Measurements from ENCODE around the gene LDB2.

The LDB2 gene

GRCh38 chr4:16794816-16795445, 103.5 kb downstream of the LDB2 start:
- DNase-seq, result peak; percentile 7

DNA sequence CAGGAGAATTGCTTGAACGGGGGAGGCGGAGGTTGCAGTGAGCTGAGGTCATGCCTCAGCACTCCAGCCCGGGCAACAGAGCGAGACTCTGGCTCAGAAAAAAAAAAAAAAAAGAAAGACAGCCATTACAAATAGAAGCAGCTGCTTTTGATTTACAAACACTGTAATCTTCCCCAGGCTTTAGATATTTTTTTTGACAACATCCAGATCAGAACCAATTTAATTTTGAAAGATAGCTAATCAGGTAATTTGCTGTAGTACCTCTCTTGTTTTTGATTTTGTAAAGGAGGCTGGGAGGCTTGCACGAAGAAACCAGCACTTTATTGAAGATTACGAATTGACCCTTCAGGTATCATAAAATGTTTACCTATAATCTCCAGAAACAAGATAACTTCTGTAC, 107.0 kb downstream of the LDB2 start:
- no peak for DNase-seq

- DNase-seq, result no peak
Observed at GRCh38 chr4:16790508-16790907, 107.9 kb downstream of the LDB2 start.

- no peak for DNase-seq
Observed at GRCh38 chr4:16788868-16789267, 109.6 kb downstream of the LDB2 start.

DNA sequence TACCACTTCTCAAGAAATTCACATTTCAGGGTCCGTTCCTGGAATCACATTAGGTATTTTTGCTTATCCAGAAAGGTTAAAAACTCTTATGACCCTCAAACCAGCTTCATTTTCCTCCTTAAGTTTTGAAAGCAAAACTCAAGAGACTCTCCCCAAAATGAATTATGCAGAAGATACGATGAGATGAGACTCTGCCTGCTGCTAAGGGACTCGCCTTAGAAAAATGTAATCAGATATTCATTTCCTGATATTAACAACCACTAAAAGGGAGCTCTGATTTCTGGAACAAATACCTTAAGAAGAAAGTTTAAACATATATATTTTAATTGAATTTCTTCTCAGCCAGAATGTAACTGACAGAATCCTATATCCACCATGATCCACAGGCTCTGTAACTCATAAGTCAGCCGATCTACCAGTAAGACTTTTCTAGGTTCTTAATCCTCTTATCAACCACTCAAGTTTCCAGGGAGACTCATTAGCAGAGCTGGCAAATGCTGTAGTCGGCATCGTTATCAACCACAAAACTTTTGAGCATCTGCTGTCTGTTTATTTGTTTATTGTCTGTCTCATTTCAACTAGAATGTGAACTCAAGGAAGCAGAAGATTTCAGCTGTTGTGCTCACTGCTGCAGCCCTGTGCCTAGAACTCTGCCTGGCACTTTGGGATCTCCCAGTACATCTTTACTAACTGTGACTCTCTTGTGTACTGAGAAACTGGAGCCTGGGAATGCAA, 112.5 kb downstream of the LDB2 start:
- no peak for DNase-seq

GRCh38 chr4:16783119-16783518, 115.3 kb downstream of the LDB2 start:
- no peak for DNase-seq

GRCh38 chr4:16779028-16779675, 119.3 kb downstream of the LDB2 start:
- no peak for DNase-seq

GRCh38 chr4:16777726-16778125, 120.7 kb downstream of the LDB2 start:
- no peak for DNase-seq

GRCh38 chr4:16775411-16776154, 122.9 kb downstream of the LDB2 start:
- no peak for DNase-seq

DNA sequence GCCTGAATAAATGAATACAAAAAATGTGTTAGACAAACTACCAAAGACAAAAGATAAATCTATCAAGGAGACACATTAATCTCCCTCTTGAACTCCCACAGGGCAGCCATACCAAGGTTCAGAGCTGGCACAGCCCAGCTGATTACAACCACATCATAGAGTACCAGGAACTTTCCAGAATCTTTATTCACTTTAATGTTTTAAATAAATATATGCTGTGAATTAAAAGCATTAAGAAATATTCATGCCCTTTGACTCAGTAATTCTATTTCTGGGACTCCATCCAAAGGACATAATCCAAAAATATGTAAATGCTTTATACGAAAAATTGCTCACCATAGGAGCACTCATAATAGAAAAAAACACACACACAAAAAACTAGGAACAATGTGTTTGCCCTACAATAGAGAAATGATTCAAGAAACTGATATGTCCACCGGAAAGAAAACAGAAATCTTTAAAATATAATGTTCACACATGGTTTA, 126.0 kb downstream of the LDB2 start:
- no peak for DNase-seq

DNA sequence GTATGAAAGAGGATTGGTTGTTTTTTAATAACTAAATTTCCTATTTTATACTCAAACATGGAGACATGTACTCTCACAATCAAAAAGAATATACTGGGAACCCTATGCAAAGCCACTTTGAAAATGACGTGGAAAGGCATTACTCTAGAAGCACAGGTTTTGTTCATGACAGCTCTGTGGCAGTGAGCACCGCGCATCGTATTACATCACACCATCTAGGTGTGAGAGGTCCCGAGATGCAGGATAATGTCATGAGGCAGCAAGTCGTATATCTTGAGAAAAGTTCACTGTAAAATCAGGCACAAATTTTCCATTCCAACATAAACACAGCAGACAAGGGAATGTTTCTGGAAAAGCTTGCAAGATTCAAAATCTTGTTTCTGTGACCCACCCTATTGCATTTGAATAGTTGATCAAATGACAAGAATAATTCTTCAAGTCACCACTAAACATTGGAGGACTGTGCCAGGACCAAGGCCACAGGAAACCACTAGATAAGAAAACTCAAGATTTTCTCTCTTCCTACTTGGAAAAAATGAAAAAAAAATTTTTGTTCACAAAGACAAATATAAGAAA, 127.6 kb downstream of the LDB2 start:
- no peak for DNase-seq

DNA sequence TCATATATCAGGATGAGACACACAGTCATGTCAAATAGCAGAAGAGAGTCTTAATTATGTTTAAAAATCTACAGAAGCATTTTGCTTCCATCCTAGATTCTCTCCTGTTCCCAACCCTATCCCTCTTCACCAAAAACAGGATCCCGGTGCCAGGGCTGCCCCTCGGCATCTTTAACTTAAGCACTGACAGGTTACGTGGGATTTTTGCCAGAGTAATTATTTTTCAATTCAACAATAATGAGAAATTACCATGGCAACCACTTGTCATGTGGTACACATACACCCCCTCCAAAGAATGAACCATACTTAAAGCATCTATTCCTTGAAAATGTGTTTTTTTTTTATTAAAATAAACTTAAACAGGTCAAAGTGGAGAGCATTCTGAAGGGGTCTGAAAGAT, 130.6 kb downstream of the LDB2 start:
- no peak for DNase-seq

GRCh38 chr4:16767251-16767650, 131.2 kb downstream of the LDB2 start:
- DNase-seq, result no peak

- no peak for DNase-seq
Observed at GRCh38 chr4:16765546-16765945, 132.9 kb downstream of the LDB2 start.

DNA sequence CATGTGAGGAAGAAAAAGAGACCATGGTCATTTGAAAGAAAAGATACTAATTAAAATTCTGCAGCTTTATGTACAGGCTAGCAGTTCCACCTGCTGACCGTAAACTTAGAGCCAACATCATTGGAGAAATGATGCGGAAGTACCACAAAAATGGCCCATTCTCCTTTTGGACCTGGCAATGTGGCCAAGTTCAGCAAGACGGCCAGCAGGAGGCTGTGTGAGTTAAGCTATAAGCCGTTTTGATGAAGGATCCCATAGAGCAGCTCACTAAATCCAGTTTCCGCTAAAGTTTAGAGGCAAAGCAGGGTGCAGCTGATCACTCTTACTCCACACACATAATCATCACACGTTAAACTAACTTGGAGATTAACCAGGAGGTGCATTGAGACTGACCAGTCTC, 133.8 kb downstream of the LDB2 start:
- DNase-seq, result no peak

DNA sequence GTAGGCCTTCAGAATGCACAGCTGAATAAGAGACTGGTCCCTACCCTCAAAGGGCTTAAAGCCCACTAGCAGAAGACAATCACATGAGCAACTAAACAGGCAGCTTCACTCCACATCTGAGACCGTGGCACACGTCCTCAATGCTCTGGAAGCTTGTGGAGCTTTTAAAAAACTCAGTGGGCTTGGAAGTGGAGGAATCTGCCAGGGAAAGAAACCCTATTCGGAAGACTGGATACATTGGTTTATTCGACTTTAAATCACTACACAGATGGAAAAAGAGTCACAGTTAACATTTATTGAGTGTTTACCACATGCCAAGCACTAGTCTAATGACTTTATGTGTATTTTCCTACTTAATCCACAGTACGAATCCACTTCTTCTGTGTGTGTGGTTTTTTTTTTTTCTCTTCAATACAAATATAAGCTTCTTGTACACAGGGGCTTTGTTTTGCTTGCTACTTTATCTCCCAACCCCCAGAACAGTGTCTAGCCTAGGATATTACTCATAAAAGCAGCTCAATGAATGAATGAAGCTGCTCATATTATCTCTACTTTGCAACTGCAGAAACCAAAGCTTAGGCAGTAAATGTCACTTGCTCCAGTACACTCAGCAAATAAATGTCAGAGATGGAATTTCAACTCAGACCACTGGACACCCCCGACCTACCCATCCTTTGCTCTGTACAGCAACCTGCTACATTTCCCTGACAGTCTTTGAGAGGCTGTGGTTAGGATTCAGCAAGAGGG, 137.7 kb downstream of the LDB2 start:
- DNase-seq, result no peak

GRCh38 chr4:16759931-16760582, 138.4 kb downstream of the LDB2 start:
- DNase-seq, result no peak

GRCh38 chr4:16758816-16759215, 139.6 kb downstream of the LDB2 start:
- DNase-seq, result no peak

DNA sequence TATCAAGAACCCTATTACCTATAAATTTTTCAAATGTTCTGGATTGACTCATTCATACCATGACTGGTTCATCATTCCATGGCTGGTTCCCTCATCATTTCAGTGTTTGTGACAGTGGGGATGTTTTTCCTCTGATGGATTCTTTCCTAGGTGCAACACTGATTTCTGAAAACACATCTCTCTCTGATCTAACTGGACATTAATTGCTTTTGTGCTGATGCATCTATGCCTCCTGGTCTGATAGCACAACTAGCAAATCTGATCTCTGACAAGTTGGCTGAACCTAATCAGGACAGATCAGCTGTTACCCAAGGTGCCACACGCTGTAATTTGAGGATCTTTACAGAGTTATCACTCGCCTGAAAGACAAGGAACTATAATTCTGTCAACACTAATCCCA, 140.2 kb downstream of the LDB2 start:
- no peak for DNase-seq

- DNase-seq, result no peak
Observed at GRCh38 chr4:16757080-16757521, 141.3 kb downstream of the LDB2 start.

DNA sequence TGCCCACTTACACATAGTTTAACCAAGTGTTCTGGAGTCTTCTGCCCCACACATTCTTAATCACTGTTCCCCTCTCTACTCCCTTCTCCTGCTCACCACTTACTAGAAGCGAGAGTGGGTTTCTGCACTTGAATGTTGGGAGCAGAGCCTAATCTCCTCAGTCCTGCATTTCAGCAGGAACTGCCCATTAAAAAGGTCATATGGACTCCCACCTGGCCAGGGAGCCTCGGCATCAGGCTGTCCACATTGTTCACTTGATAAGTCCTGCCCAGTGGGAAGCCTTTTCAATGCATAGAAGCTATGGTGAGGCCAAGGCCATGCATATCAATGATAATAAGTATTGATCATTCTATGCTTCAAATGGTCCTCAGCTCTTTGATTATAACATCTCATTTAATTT, 144.3 kb downstream of the LDB2 start:
- DNase-seq, result no peak

- DNase-seq, result no peak
Observed at GRCh38 chr4:16752150-16752549, 146.3 kb downstream of the LDB2 start.
